A549 (cell line): ENCODE results near the gene XYLT1.

ENCODE experiments used
- CHD4 ChIP-seq: fragments of 200-600 bp; sonication (generic); IDR thresholded peaks from 2 replicates; pipeline ENCODE4 v1.6.1; 2016; ENCODE audit warnings: antibody characterized with exemption, mild to moderate bottlenecking, borderline replicate concordance
- EHMT2 ChIP-seq: fragments of 200-600 bp; sonication (generic); IDR thresholded peaks from 2 replicates; pipeline ENCODE4 v1.6.1; 2016; ENCODE audit warnings: antibody characterized with exemption, low read depth, mild to moderate bottlenecking, moderate library complexity
- EP300 ChIP-seq, 2 experiments: fragments of >200 bp; sonication (Bioruptor Twin); formaldehyde crosslinking; IDR thresholded peaks; 2 replicates in 1 of 2; 3 replicates in 1 of 2; pipeline ENCODE4 v1.6.1; 2016 to 2017
- HEYL ChIP-seq: fragments of 250-450 bp; sonication (Bioruptor Pico); IDR thresholded peaks from 2 replicates; pipeline ENCODE4 v1.8.0; 2021; ENCODE audit warnings: mild to moderate bottlenecking, moderate library complexity
- MAFK ChIP-seq: fragments of 450-650 bp; IDR thresholded peaks from 2 replicates; pipeline ENCODE4 v1.6.1; 2014; ENCODE audit not compliant: partially characterized antibody
- MAZ ChIP-seq: fragments of 150-350 bp; IDR thresholded peaks from 2 replicates; pipeline ENCODE4 v1.6.1; 2014; ENCODE audit warnings: antibody characterized with exemption, low read depth, low read length, borderline replicate concordance
- MYC ChIP-seq: IDR thresholded peaks from 2 replicates; pipeline ENCODE4 v1.6.1; 2012; ENCODE audit warnings: mild to moderate bottlenecking, inconsistent platforms, low read length, improper control_type of control experiment, borderline replicate concordance
- PHF8 ChIP-seq: fragments of 200-600 bp; sonication (generic); IDR thresholded peaks from 2 replicates; pipeline ENCODE4 v1.6.1; 2016; ENCODE audit warnings: low read depth, mild to moderate bottlenecking, antibody characterized with exemption, moderate library complexity, borderline replicate concordance
- RCOR1 ChIP-seq: fragments of 150-350 bp; IDR thresholded peaks from 2 replicates; pipeline ENCODE4 v1.6.1; 2014; ENCODE audit warnings: antibody characterized with exemption, low read length, low read depth
- ZNF302 ChIP-seq: fragments of 250-450 bp; sonication (Bioruptor Pico); IDR thresholded peaks from 2 replicates; pipeline ENCODE4 v1.9.0; 2021; ENCODE audit warnings: inconsistent platforms, mild to moderate bottlenecking, moderate library complexity
- TF ChIP-seq, protein P1 (sequence below): fragments of >200 bp; sonication (Bioruptor Twin); formaldehyde crosslinking; IDR thresholded peaks from 3 replicates; pipeline ENCODE4 v1.5.1; 2016
- TF ChIP-seq, protein P2 (sequence below): fragments of 450-650 bp; IDR thresholded peaks from 2 replicates; pipeline ENCODE4 v1.6.1; 2014; ENCODE audit warnings: antibody characterized with exemption

- TF ChIP-seq, protein P1, sequence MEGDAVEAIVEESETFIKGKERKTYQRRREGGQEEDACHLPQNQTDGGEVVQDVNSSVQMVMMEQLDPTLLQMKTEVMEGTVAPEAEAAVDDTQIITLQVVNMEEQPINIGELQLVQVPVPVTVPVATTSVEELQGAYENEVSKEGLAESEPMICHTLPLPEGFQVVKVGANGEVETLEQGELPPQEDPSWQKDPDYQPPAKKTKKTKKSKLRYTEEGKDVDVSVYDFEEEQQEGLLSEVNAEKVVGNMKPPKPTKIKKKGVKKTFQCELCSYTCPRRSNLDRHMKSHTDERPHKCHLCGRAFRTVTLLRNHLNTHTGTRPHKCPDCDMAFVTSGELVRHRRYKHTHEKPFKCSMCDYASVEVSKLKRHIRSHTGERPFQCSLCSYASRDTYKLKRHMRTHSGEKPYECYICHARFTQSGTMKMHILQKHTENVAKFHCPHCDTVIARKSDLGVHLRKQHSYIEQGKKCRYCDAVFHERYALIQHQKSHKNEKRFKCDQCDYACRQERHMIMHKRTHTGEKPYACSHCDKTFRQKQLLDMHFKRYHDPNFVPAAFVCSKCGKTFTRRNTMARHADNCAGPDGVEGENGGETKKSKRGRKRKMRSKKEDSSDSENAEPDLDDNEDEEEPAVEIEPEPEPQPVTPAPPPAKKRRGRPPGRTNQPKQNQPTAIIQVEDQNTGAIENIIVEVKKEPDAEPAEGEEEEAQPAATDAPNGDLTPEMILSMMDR = no peak
- TF ChIP-seq HEYL (CRISPR knock-in tag) (no peak), ZNF302 (CRISPR knock-in tag) (no peak), CHD4 (no peak), MAFK (no peak), MYC (no peak), EHMT2 (no peak), RCOR1 (no peak), PHF8 (no peak), EP300 (IDR thresholded peaks at IDR 0.05) (no peak), MAZ (no peak)
- TF ChIP-seq, protein P2, sequence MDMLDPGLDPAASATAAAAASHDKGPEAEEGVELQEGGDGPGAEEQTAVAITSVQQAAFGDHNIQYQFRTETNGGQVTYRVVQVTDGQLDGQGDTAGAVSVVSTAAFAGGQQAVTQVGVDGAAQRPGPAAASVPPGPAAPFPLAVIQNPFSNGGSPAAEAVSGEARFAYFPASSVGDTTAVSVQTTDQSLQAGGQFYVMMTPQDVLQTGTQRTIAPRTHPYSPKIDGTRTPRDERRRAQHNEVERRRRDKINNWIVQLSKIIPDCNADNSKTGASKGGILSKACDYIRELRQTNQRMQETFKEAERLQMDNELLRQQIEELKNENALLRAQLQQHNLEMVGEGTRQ = no peak
Observed at GRCh38 chr16:17375461-17376304, 95.1 kb downstream of the XYLT1 start.
